T-helper 2 cell treated with Interferon-gamma antibody and Interleukin-4, amounts not matched to agents 5 μg/mL and 100 μg/mL, for 36 hours (primary cell): ENCODE results near the gene TRMU.
A peak's percentile ranks its signal among the peaks of the same experiment; 100 is the strongest.

Experiments used
- DNase-seq: peaks from one replicate; pipeline ENCODE4 v3.0.0; 2021; ENCODE audit warnings: low spot score
- H3K27ac Mint-ChIP-seq: one replicate; pipeline ENCODE4 v1.8.0; 2021; ENCODE audit warnings: mild to moderate bottlenecking, mixed read lengths
- H3K27me3 Mint-ChIP-seq: one replicate; pipeline ENCODE4 v1.8.0; 2021; ENCODE audit warnings: low read depth, mixed read lengths
- H3K36me3 Mint-ChIP-seq: one replicate; pipeline ENCODE4 v1.8.0; 2021; ENCODE audit warnings: low read depth, mixed read lengths
- H3K4me1 Mint-ChIP-seq: one replicate; pipeline ENCODE4 v1.8.0; 2021; ENCODE audit warnings: low read depth, mixed read lengths
- H3K4me3 Mint-ChIP-seq: one replicate; pipeline ENCODE4 v1.8.0; 2022; ENCODE audit warnings: mild to moderate bottlenecking, moderate library complexity, mixed read lengths
- H3K9me3 Mint-ChIP-seq: one replicate; pipeline ENCODE4 v1.8.0; 2021; ENCODE audit warnings: mixed read lengths

The TRMU gene

DNA sequence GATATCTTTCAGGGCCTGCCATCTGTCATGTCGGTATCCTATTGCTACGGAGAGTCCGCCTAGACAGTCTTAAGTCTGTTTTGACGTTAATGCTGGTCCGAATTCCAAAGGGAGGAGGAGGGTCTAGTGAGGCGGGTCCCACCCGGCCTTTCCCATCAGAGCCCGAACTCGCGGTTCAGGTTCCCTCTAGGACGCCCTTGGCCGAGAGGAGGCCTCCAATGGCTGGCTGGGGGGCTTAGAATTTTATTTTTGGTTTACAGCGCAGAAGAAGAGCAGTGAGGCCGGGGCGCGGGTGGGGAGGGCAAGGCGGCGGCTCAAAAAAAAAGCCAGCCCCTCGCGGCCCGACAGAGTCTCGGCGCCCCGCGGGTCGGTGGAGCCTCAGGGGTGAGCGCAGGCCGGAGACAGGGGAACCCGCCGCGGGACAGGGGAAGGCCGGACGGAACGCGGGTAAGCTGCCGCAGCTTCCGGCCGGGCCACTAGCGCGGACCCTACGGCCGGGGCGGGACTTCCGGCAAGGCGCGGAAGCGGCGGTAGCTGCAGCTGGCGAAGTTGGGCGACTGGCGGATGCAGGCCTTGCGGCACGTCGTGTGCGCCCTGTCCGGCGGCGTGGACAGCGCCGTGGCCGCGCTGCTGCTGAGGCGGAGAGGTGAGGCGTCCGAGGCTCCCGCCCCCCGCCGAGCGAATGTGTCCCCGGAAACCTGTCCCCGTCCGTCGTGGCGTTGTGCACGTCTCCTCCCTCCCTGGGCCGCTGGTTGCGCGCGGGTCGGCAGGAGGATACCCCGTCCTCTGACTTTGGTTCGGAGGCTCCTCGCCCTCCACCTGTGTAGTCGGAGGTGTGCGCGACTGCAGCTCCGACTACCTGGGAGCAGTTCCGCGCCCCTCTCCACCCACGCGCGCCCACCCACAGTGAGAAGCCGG is at the start of gene TRMU:
Gene TRMU, plus strand, starts transcription at position 514 of the 918 bp plus-strand sequence. Its CDS starts 51 bp downstream, at position 565.
- peak within 1 kb of the TSS; percentile 96 for H3K4me3 Mint-ChIP-seq
- H3K4me1 Mint-ChIP-seq, result peaks cover 26% of the 10 kb centered on the region
- H3K9me3 Mint-ChIP-seq, result no peaks in the 10 kb centered on the region
- H3K36me3 Mint-ChIP-seq, result peaks cover 45% of the 10 kb centered on the region
- no peaks in the 10 kb centered on the region for H3K27me3 Mint-ChIP-seq
- DNase-seq, result peak; percentile 81
- H3K27ac Mint-ChIP-seq, result peak within 1 kb of the TSS; percentile 96

- no peaks in the 10 kb centered on the region for H3K9me3 Mint-ChIP-seq
- peaks cover 20% of the 10 kb centered on the region for H3K36me3 Mint-ChIP-seq
- peak overlapping the region; percentile 15 for H3K27ac Mint-ChIP-seq
- DNase-seq, result no peak
- H3K27me3 Mint-ChIP-seq, result no peaks in the 10 kb centered on the region
- no peak overlapping the region for H3K4me3 Mint-ChIP-seq
- H3K4me1 Mint-ChIP-seq, result peaks cover 9% of the 10 kb centered on the region
These were observed 49.5 kb upstream of the TRMU start for GRCh38 chr22:46286006-46286405.

GRCh38 chr22:46286941-46287872 is 48.3 kb upstream of the TRMU start:
- Mint-ChIP-seq H3K9me3 (peaks cover 1% of the 10 kb centered on the region), H3K4me3 (peak overlapping the region; percentile 68), H3K27me3 (no peaks in the 10 kb centered on the region), H3K36me3 (peaks cover 17% of the 10 kb centered on the region), H3K4me1 (peaks cover 9% of the 10 kb centered on the region), H3K27ac (peak overlapping the region; percentile 86)
- DNase-seq, result no peak

- Mint-ChIP-seq H3K27me3 (no peaks in the 10 kb centered on the region), H3K9me3 (peaks cover 5% of the 10 kb centered on the region), H3K4me3 (peak overlapping the region; percentile 68), H3K27ac (peak overlapping the region; percentile 86), H3K4me1 (peaks cover 9% of the 10 kb centered on the region), H3K36me3 (peaks cover 25% of the 10 kb centered on the region)
- peak; percentile 18 for DNase-seq
These were observed 47.4 kb upstream of the TRMU start for GRCh38 chr22:46287873-46288751.

DNA sequence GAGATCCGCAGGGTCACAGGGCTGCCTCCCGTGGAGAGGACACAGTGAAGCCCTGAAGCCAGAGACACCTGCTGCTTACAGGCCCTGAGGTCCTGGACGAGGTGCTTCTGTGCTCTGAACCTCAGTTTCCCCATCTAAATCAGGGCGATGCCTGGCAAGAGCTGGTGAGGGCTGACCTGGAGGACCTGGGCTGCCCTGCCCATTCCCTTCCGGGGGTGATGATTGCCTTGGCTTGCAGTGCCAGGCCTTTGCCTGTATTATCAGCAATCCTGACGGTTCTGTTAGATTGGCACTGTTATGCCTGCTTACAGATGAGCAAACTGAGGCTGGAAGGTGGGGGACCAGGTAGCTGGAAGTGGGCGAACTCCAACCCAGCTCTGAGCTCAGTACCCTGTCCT is 46.7 kb upstream of the TRMU start:
- Mint-ChIP-seq H3K4me1 (peaks cover 9% of the 10 kb centered on the region), H3K4me3 (no peak overlapping the region)
- no peak for DNase-seq

DNA sequence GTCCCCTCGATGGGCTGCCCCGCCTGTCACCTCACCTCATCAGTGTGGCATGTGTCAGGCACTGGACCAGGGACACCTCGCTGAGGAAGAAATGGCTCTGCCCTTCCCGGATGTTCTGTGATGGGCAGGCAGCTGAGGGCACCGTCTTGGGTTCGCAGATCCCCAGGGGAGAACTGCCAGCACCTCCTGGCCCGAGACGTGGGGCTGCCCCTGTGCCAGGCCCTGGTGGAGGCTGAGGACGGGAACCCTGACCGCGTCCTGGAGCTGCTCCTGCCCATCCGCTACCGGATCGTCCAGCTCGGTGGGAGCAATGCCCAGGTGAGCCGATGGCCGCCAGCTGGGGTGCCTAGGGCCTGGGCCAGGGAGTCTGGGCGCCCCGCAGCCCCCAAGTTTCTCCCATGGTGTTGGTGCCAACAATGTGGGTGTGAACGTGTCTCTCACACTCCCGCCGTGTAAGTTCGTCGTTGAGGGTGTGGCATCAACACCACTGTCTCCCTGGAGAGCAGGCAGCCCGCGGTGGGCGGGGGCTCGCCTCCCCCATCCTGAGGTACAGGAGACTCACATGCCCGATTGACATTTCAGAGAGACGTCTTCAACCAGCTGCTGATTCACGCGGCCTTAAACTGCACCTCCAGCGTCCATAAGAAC is 46.1 kb upstream of the TRMU start:
- peaks cover 27% of the 10 kb centered on the region for H3K36me3 Mint-ChIP-seq
- H3K4me1 Mint-ChIP-seq, result peaks cover 9% of the 10 kb centered on the region
- H3K27ac Mint-ChIP-seq, result no peak overlapping the region
- DNase-seq, result no peak
- peaks cover 5% of the 10 kb centered on the region for H3K9me3 Mint-ChIP-seq
- H3K4me3 Mint-ChIP-seq, result no peak overlapping the region
- no peaks in the 10 kb centered on the region for H3K27me3 Mint-ChIP-seq

More for the DNA sequence above, 46.7 kb upstream of the TRMU start:
- H3K27ac Mint-ChIP-seq, result no peak overlapping the region
- H3K9me3 Mint-ChIP-seq, result peaks cover 5% of the 10 kb centered on the region
- H3K27me3 Mint-ChIP-seq, result no peaks in the 10 kb centered on the region
- peaks cover 28% of the 10 kb centered on the region for H3K36me3 Mint-ChIP-seq

GRCh38 chr22:46290121-46290842 is 45.2 kb upstream of the TRMU start:
- Mint-ChIP-seq H3K4me1 (peaks cover 12% of the 10 kb centered on the region), H3K9me3 (peaks cover 5% of the 10 kb centered on the region), H3K27ac (peak overlapping the region; percentile 16), H3K36me3 (peaks cover 26% of the 10 kb centered on the region), H3K4me3 (no peak overlapping the region), H3K27me3 (no peaks in the 10 kb centered on the region)
- DNase-seq, result no peak

GRCh38 chr22:46290843-46291785 is 44.4 kb upstream of the TRMU start:
- Mint-ChIP-seq H3K9me3 (peaks cover 5% of the 10 kb centered on the region), H3K27ac (no peak overlapping the region), H3K36me3 (peaks cover 25% of the 10 kb centered on the region), H3K27me3 (no peaks in the 10 kb centered on the region), H3K4me1 (peaks cover 20% of the 10 kb centered on the region), H3K4me3 (no peak overlapping the region)
- DNase-seq, result no peak

DNA sequence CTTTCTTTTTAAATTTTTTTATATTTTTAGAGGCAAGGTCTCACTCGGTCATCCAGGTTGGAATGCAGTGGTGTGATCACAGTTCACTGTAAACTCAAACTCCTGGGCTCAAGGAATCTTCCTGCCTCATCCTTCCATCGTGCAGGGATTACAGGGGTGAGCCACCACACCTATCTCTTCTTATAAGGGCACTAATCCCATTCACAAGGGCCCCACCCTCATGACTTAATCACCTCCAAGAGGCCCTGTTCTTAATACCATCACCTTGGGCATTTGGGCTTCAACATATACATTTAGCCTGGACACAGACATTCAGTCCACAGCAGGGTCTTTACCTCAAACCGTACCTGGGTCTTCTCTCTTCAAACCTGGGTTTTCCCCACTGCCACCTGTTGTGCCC is 43.3 kb upstream of the TRMU start:
- no peak overlapping the region for H3K4me3 Mint-ChIP-seq
- no peak overlapping the region for H3K27ac Mint-ChIP-seq
- peaks cover 26% of the 10 kb centered on the region for H3K36me3 Mint-ChIP-seq
- peaks cover 5% of the 10 kb centered on the region for H3K9me3 Mint-ChIP-seq
- no peak for DNase-seq
- peaks cover 24% of the 10 kb centered on the region for H3K4me1 Mint-ChIP-seq
- H3K27me3 Mint-ChIP-seq, result no peaks in the 10 kb centered on the region

DNA sequence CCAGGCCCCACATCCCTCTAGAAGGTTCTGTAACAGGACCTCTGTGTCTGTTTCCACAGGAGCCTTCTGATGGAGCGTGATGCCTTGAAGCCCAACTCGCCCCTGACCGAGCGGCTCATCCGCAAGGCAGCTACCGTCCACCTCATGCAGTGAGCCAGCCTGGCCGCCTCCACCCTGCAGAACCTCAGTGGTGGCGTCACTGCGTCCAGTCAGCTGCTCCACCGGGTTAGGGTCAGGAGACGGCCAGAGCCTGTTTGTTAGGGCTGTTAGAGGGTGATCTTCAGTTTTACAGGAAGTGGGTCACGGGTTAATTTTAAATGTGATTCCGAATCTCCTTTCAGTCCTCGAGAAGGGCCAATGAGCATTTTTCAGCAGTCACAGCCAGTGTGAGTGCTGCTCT is 42.8 kb upstream of the TRMU start:
- H3K27ac Mint-ChIP-seq, result no peak overlapping the region
- H3K9me3 Mint-ChIP-seq, result peaks cover 5% of the 10 kb centered on the region
- H3K4me3 Mint-ChIP-seq, result no peak overlapping the region
- H3K36me3 Mint-ChIP-seq, result peaks cover 27% of the 10 kb centered on the region
- no peak for DNase-seq
- no peaks in the 10 kb centered on the region for H3K27me3 Mint-ChIP-seq
- H3K4me1 Mint-ChIP-seq, result peaks cover 24% of the 10 kb centered on the region

- H3K27ac Mint-ChIP-seq, result peak overlapping the region; percentile 31
- peaks cover 5% of the 10 kb centered on the region for H3K9me3 Mint-ChIP-seq
- peaks cover 22% of the 10 kb centered on the region for H3K4me1 Mint-ChIP-seq
- no peak for DNase-seq
- H3K27me3 Mint-ChIP-seq, result no peaks in the 10 kb centered on the region
- peaks cover 28% of the 10 kb centered on the region for H3K36me3 Mint-ChIP-seq
- H3K4me3 Mint-ChIP-seq, result no peak overlapping the region
These were observed 41.8 kb upstream of the TRMU start for GRCh38 chr22:46293577-46294260.
